ENCODE data around the gene CAMSAP2. TPM values are rescaled to one million over a fixed set of nuclear protein-coding genes. Genes with fewer than 3 reads are reported as not detected.

Gene CAMSAP2
- total and polyA plus RNA-seq, 2 donors (not counting 3 experiments of a cell fraction or from before 2014, with no cell fraction given), result 6.7 to 45.5 TPM

- POLR2A ChIA-PET, result no interaction called here
- TF ChIP-seq MYC (IDR thresholded peaks at IDR 0.05; ENCODE audit: low read depth, low read length) (no peak), POLR2A (IDR thresholded peaks at IDR 0.05; ENCODE audit: low read depth, low read length) (no peak), POLR2AphosphoS5 (IDR thresholded peaks at IDR 0.05; ENCODE audit: insufficient read depth, low read depth, low read length) (no peak), FOS (IDR thresholded peaks at IDR 0.05; ENCODE audit: borderline replicate concordance, insufficient read depth, low read length) (no peak), EZH2 (IDR thresholded peaks at IDR 0.05; ENCODE audit: borderline replicate concordance, low read depth, low read length, severe bottlenecking) (no peak), JUN (IDR thresholded peaks at IDR 0.05; ENCODE audit: borderline replicate concordance, insufficient read depth, insufficient read length, low read depth) (no peak), GATA2 (IDR thresholded peaks at IDR 0.05; ENCODE audit: insufficient read depth, insufficient read length, low read depth, low read length) (no peak)
- TF ChIP-seq, protein P1, sequence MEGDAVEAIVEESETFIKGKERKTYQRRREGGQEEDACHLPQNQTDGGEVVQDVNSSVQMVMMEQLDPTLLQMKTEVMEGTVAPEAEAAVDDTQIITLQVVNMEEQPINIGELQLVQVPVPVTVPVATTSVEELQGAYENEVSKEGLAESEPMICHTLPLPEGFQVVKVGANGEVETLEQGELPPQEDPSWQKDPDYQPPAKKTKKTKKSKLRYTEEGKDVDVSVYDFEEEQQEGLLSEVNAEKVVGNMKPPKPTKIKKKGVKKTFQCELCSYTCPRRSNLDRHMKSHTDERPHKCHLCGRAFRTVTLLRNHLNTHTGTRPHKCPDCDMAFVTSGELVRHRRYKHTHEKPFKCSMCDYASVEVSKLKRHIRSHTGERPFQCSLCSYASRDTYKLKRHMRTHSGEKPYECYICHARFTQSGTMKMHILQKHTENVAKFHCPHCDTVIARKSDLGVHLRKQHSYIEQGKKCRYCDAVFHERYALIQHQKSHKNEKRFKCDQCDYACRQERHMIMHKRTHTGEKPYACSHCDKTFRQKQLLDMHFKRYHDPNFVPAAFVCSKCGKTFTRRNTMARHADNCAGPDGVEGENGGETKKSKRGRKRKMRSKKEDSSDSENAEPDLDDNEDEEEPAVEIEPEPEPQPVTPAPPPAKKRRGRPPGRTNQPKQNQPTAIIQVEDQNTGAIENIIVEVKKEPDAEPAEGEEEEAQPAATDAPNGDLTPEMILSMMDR (IDR thresholded peaks at IDR 0.05; ENCODE audit: extremely low read depth in 1 of 2, insufficient read depth in 1 of 2, low read depth in 1 of 2, low read length in 2 of 2), result no peak
- TF ChIP-seq, protein P2, sequence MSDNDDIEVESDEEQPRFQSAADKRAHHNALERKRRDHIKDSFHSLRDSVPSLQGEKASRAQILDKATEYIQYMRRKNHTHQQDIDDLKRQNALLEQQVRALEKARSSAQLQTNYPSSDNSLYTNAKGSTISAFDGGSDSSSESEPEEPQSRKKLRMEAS (IDR thresholded peaks at IDR 0.05; ENCODE audit: insufficient read depth, insufficient read length), result no peak
- Histone ChIP-seq H3K9ac (replicated peaks; ENCODE audit: extremely low read depth, insufficient read depth, low read length) (no peak overlapping the region), H3K27me3 (ENCODE audit: control insufficient read depth in 2 of 2, insufficient read depth in 2 of 2, low read length in 2 of 2) (peaks cover 39 to 46% of the 10 kb centered on the region in 2 experiments), H2AFZ (ENCODE audit: low read depth, low read length) (no peak overlapping the region), H3K9me1 (replicated peaks; ENCODE audit: control insufficient read depth, extremely low read depth, insufficient read depth, low read length) (no peaks in the 10 kb centered on the region), H3K4me3 (replicated peaks in 1 of 3; ENCODE audit: insufficient read depth in 1 of 3, low read depth in 1 of 3, low read length in 3 of 3) (no peak overlapping the region), H3K27ac (ENCODE audit: insufficient read depth, low read depth, low read length) (no peak overlapping the region), H3K36me3 (ENCODE audit: control insufficient read depth in 2 of 2, extremely low read depth in 1 of 2, insufficient read depth in 2 of 2, low read length in 2 of 2) (no peaks in the 10 kb centered on the region), H4K20me1 (replicated peaks; ENCODE audit: control insufficient read depth, extremely low read depth, insufficient read depth, low read length) (no peaks in the 10 kb centered on the region), H3K79me2 (ENCODE audit: control insufficient read depth, insufficient read depth, low read length) (no peaks in the 10 kb centered on the region), H3K9me3 (replicated peaks; ENCODE audit: control insufficient read depth, insufficient read depth, low read length) (no peaks in the 10 kb centered on the region), H3K4me2 (ENCODE audit: insufficient read depth, low read length) (no peak overlapping the region), H3K4me1 (ENCODE audit: control insufficient read depth, extremely low read depth, insufficient read depth, low read length) (no peaks in the 10 kb centered on the region)
- BruUV-seq (replicated peaks), result no TSS peak
- intact Hi-C loops (cut with micrococcal nuclease), result loop anchor here (5.0 kb wide), 2 partner anchors 152 to 222 kb away; partner anchors contain the start of gene CACNA1S
- FAIRE-seq (no peak), DNase-seq (ENCODE audit: low read depth, low spot score) (no peak)
- CTCF ChIA-PET, result interaction anchor here (1.5 to 2.3 kb wide), 3 partner anchors 11 to 151 kb away, joined by 5 to 11 read pairs (median 7); no protein-coding TSS in a partner anchor
- dilution Hi-C loops (cut with MboI; ENCODE audit: extremely low pct_ligation_motif_present, low sequenced_read_pairs), result no loop called here
Observed at GRCh38 chr1:200890027-200890426, 151.3 kb downstream of the CAMSAP2 start.

All from endothelial cell of umbilical vein (primary cell).